ENCODE data around the gene EME2.

- TF ChIP-seq POLR2A (IDR thresholded peaks at IDR 0.05): no peak
- TF ChIP-seq, protein P1, sequence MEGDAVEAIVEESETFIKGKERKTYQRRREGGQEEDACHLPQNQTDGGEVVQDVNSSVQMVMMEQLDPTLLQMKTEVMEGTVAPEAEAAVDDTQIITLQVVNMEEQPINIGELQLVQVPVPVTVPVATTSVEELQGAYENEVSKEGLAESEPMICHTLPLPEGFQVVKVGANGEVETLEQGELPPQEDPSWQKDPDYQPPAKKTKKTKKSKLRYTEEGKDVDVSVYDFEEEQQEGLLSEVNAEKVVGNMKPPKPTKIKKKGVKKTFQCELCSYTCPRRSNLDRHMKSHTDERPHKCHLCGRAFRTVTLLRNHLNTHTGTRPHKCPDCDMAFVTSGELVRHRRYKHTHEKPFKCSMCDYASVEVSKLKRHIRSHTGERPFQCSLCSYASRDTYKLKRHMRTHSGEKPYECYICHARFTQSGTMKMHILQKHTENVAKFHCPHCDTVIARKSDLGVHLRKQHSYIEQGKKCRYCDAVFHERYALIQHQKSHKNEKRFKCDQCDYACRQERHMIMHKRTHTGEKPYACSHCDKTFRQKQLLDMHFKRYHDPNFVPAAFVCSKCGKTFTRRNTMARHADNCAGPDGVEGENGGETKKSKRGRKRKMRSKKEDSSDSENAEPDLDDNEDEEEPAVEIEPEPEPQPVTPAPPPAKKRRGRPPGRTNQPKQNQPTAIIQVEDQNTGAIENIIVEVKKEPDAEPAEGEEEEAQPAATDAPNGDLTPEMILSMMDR (IDR thresholded peaks at IDR 0.05): no peak
These were observed 48.1 kb upstream of the EME2 start for GRCh38 chr16:1724491-1724890.

Measured in testis (tissue), 2 donors.